ENCODE data around the gene SORCS2. TPM values are rescaled to one million over a fixed set of nuclear protein-coding genes. Genes with fewer than 3 reads are reported as not detected.

The SORCS2 gene
- total and polyA plus RNA-seq, 2 of the 13 experiments (the other 11 are each of a cell fraction or from before 2014, with no cell fraction given) = 0.82 to 1.0 TPM

GRCh38 chr4:7280926-7281690 lies 88.8 kb downstream of the SORCS2 start:
- ATAC-seq (no peak), DNase-seq (ENCODE audit: low spot score) (no peak), FAIRE-seq (no peak)
- Histone ChIP-seq H3K4me2 (ENCODE audit: low read depth, low read length) (no peak overlapping the region), H3K4me3 (replicated peaks in 1 of 3; ENCODE audit: insufficient read depth in 1 of 3, low read depth in 2 of 3, low read length in 3 of 3) (no peak overlapping the region), H3K4me1 (ENCODE audit: insufficient read depth, low read length) (no peaks in the 10 kb centered on the region), H3K36me3 (replicated peaks in 1 of 2; ENCODE audit: control insufficient read depth in 1 of 2, insufficient read depth in 2 of 2, low read length in 2 of 2) (no peaks in the 10 kb centered on the region), H3K9ac (ENCODE audit: insufficient read depth, low read depth, low read length) (no peak overlapping the region), H2AFZ (ENCODE audit: low read length) (no peak overlapping the region), H3K9me3 (ENCODE audit: low read length) (no peaks in the 10 kb centered on the region), H3K79me2 (ENCODE audit: insufficient read depth, low read length) (no peaks in the 10 kb centered on the region), H4K20me1 (ENCODE audit: insufficient read depth, low read length) (no peaks in the 10 kb centered on the region), H3K27me3 (ENCODE audit: control insufficient read depth in 1 of 2, insufficient read depth in 2 of 2, low read length in 2 of 2) (peaks cover 6 to 54% of the 10 kb centered on the region in 2 experiments; a peak in 4 of 5 replicates), H3K27ac (ENCODE audit: extremely low read length, insufficient read depth, low read length) (no peak overlapping the region)
- no TSS peak for BruUV-seq (replicated peaks)
- CTCF ChIA-PET (ENCODE audit: low intra/inter-chr PET ratio, low total read pairs) = no interaction called here
- TF ChIP-seq KMT2A (CRISPR knock-in tag; IDR thresholded peaks at IDR 0.05) = no peak
- TF ChIP-seq ZNF737 (CRISPR knock-in tag; IDR thresholded peaks at IDR 0.05; ENCODE audit: borderline replicate concordance) = no peak
- no peak for TF ChIP-seq EHMT2 (IDR thresholded peaks at IDR 0.05; ENCODE audit: borderline replicate concordance, low read depth, low read length)
- TF ChIP-seq STAG1 (CRISPR knock-in tag; IDR thresholded peaks at IDR 0.05) = no peak
- TF ChIP-seq, protein P1, sequence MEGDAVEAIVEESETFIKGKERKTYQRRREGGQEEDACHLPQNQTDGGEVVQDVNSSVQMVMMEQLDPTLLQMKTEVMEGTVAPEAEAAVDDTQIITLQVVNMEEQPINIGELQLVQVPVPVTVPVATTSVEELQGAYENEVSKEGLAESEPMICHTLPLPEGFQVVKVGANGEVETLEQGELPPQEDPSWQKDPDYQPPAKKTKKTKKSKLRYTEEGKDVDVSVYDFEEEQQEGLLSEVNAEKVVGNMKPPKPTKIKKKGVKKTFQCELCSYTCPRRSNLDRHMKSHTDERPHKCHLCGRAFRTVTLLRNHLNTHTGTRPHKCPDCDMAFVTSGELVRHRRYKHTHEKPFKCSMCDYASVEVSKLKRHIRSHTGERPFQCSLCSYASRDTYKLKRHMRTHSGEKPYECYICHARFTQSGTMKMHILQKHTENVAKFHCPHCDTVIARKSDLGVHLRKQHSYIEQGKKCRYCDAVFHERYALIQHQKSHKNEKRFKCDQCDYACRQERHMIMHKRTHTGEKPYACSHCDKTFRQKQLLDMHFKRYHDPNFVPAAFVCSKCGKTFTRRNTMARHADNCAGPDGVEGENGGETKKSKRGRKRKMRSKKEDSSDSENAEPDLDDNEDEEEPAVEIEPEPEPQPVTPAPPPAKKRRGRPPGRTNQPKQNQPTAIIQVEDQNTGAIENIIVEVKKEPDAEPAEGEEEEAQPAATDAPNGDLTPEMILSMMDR (CRISPR knock-in tag; IDR thresholded peaks at IDR 0.05) = no peak
- no peak for TF ChIP-seq ZNF614 (CRISPR knock-in tag; IDR thresholded peaks at IDR 0.05; ENCODE audit: borderline replicate concordance)
- no peak for TF ChIP-seq ZNF180 (CRISPR knock-in tag; IDR thresholded peaks at IDR 0.05; ENCODE audit: borderline replicate concordance, low read depth)
- no peak for TF ChIP-seq REL (CRISPR knock-in tag; conservative IDR thresholded peaks at IDR 0.05)
- no peak for TF ChIP-seq NBN (conservative IDR thresholded peaks at IDR 0.05)
- TF ChIP-seq ZNF430 (CRISPR knock-in tag; IDR thresholded peaks at IDR 0.05) = no peak
- TF ChIP-seq ARID3A (IDR thresholded peaks at IDR 0.05; ENCODE audit: low read depth, low read length) = no peak
- no peak for TF ChIP-seq ZNF816 (CRISPR knock-in tag; IDR thresholded peaks at IDR 0.05; ENCODE audit: borderline replicate concordance)
- no peak for TF ChIP-seq AHR (CRISPR knock-in tag; IDR thresholded peaks at IDR 0.05)
- no peak for TF ChIP-seq PAWR (CRISPR knock-in tag; IDR thresholded peaks at IDR 0.05; ENCODE audit: borderline replicate concordance)
- POLR2A ChIA-PET = no interaction called here
- in situ Hi-C loops (cut with HindIII; ENCODE audit: extremely low pct_ligation_motif_present, low pct_unique_long_range_greater_than_20kb) (no loop called here), intact Hi-C loops (cut with micrococcal nuclease; ENCODE audit: unreplicated experiment) (no loop called here)
- WGBS (ENCODE audit: low lambda C conversion rate) = 43% methylated on average over 23 of the region's 24 CpGs
